Measurements from ENCODE around the gene SLAMF8.

Gene SLAMF8

DNA sequence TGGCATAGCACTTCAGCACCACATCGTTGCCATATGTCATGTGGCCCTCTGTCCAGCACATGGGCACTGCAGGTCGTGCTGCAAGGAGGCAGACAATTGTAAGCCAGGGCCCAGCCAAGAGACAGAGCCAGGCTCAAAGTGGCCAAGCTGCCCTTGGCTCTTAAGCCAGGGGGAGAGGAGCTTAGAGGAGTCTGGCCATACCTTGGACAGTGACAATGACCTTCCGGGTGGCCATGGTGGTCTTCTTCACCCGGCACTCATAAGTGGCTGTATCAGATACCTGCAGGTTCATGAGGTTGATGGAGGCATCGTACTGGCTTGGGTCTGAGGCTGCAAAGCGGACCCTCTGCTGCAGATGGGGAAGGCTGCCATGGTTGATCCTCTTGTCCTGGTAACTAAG lies 31.2 kb downstream of the SLAMF8 start:
- Histone ChIP-seq H3K27ac (ENCODE audit: low read length) (no peak overlapping the region), H3K9ac (ENCODE audit: low read length) (no peak overlapping the region), H3K36me3 (replicated peaks; ENCODE audit: low read depth, low read length) (no peaks in the 10 kb centered on the region), H3K4me3 (ENCODE audit: low read length) (no peak overlapping the region), H3K79me2 (ENCODE audit: low read length) (no peaks in the 10 kb centered on the region), H3K4me2 (ENCODE audit: low read length) (no peak overlapping the region), H4K20me1 (ENCODE audit: insufficient read depth, low read length) (no peaks in the 10 kb centered on the region), H3K4me1 (ENCODE audit: low read length) (no peaks in the 10 kb centered on the region), H3K9me3 (ENCODE audit: insufficient read depth, low read length) (no peaks in the 10 kb centered on the region), H3K27me3 (ENCODE audit: low read depth, low read length) (peaks cover 27% of the 10 kb centered on the region), H2AFZ (ENCODE audit: low read depth, low read length) (no peak overlapping the region)
- no peak for TF ChIP-seq EZH2phosphoT487 (IDR thresholded peaks at IDR 0.05; ENCODE audit: low read depth)
- TF ChIP-seq, protein P1, sequence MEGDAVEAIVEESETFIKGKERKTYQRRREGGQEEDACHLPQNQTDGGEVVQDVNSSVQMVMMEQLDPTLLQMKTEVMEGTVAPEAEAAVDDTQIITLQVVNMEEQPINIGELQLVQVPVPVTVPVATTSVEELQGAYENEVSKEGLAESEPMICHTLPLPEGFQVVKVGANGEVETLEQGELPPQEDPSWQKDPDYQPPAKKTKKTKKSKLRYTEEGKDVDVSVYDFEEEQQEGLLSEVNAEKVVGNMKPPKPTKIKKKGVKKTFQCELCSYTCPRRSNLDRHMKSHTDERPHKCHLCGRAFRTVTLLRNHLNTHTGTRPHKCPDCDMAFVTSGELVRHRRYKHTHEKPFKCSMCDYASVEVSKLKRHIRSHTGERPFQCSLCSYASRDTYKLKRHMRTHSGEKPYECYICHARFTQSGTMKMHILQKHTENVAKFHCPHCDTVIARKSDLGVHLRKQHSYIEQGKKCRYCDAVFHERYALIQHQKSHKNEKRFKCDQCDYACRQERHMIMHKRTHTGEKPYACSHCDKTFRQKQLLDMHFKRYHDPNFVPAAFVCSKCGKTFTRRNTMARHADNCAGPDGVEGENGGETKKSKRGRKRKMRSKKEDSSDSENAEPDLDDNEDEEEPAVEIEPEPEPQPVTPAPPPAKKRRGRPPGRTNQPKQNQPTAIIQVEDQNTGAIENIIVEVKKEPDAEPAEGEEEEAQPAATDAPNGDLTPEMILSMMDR (IDR thresholded peaks at IDR 0.05; ENCODE audit: low read depth, low read length) = no peak

- H4K20me1 ChIP-seq (ENCODE audit: insufficient read depth, low read length) = no peaks in the 10 kb centered on the region
- H3K79me2 ChIP-seq (ENCODE audit: low read length) = no peaks in the 10 kb centered on the region
- no peaks in the 10 kb centered on the region for H3K9me3 ChIP-seq (ENCODE audit: insufficient read depth, low read length)
- H3K27me3 ChIP-seq (ENCODE audit: low read depth, low read length) = peaks cover 22% of the 10 kb centered on the region
- H3K4me3 ChIP-seq (ENCODE audit: low read length) = no peak overlapping the region
- no peak overlapping the region for H2AFZ ChIP-seq (ENCODE audit: low read depth, low read length)
- no peak overlapping the region for H3K27ac ChIP-seq (ENCODE audit: low read length)
- no peaks in the 10 kb centered on the region for H3K4me1 ChIP-seq (ENCODE audit: low read length)
- H3K36me3 ChIP-seq (replicated peaks; ENCODE audit: low read depth, low read length) = no peaks in the 10 kb centered on the region
- H3K9ac ChIP-seq (ENCODE audit: low read length) = no peak overlapping the region
- TF ChIP-seq, protein P1 (IDR thresholded peaks at IDR 0.05; ENCODE audit: low read depth, low read length) = no peak
- TF ChIP-seq EZH2phosphoT487 (IDR thresholded peaks at IDR 0.05; ENCODE audit: low read depth) = no peak
- H3K4me2 ChIP-seq (ENCODE audit: low read length) = no peak overlapping the region
Measured at GRCh38 chr1:159859767-159860322, 33.2 kb downstream of the SLAMF8 start.

DNA sequence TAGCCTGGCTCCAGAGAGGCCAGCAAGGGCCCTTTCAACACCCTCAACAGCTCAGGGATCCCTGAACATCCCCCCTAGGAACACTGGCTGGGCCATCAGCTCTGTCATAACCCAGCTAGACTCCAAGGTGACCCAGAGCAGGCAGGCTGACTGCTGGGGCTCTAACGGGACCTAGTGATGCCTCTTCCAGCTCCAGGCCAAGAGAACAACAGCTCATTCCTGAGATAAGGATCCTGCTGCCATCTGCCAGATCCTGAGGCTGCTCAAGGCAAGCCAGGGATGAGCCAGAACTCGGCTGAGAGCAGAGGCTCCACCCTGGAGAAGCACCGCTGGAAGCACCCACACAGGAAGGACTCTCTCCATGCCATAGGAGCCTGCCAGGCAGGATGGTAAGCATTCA lies 33.8 kb downstream of the SLAMF8 start:
- Histone ChIP-seq H2AFZ (ENCODE audit: low read depth, low read length) (no peak overlapping the region), H3K27ac (ENCODE audit: low read length) (no peak overlapping the region), H3K4me1 (ENCODE audit: low read length) (no peaks in the 10 kb centered on the region), H3K79me2 (ENCODE audit: low read length) (no peaks in the 10 kb centered on the region), H4K20me1 (ENCODE audit: insufficient read depth, low read length) (no peaks in the 10 kb centered on the region), H3K4me3 (ENCODE audit: low read length) (no peak overlapping the region), H3K9me3 (ENCODE audit: insufficient read depth, low read length) (no peaks in the 10 kb centered on the region), H3K4me2 (ENCODE audit: low read length) (no peak overlapping the region), H3K27me3 (ENCODE audit: low read depth, low read length) (peaks cover 19% of the 10 kb centered on the region), H3K36me3 (replicated peaks; ENCODE audit: low read depth, low read length) (no peaks in the 10 kb centered on the region), H3K9ac (ENCODE audit: low read length) (no peak overlapping the region)
- TF ChIP-seq, protein P1 (IDR thresholded peaks at IDR 0.05; ENCODE audit: low read depth, low read length) = no peak
- TF ChIP-seq EZH2phosphoT487 (IDR thresholded peaks at IDR 0.05; ENCODE audit: low read depth) = no peak

DNA sequence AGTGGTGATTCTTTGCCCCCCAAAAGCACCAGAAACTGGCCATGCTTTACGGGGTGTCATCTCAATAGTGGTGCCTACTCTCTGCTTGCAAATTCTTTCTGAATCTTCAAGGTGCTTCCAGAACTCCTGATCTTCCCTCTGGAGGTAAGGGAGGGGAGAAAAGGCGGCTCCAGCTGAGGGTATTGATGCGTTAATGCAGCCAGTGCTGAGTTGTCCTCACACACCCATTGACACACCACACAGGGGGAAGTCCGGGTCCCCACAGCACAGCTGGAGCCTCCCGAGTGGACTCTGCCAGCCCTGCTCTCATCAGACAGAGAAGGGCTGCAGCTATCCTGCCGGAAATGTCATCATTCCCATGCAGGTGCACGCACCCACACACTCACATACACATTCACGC lies 34.5 kb downstream of the SLAMF8 start:
- H3K4me3 ChIP-seq (ENCODE audit: low read length) = no peak overlapping the region
- TF ChIP-seq EZH2phosphoT487 (IDR thresholded peaks at IDR 0.05; ENCODE audit: low read depth) = no peak
- TF ChIP-seq, protein P1 (IDR thresholded peaks at IDR 0.05; ENCODE audit: low read depth, low read length) = no peak
- H3K27me3 ChIP-seq (ENCODE audit: low read depth, low read length) = peaks cover 19% of the 10 kb centered on the region
- H3K36me3 ChIP-seq (replicated peaks; ENCODE audit: low read depth, low read length) = no peaks in the 10 kb centered on the region
- no peak overlapping the region for H3K9ac ChIP-seq (ENCODE audit: low read length)
- no peaks in the 10 kb centered on the region for H3K4me1 ChIP-seq (ENCODE audit: low read length)
- H3K27ac ChIP-seq (ENCODE audit: low read length) = no peak overlapping the region
- H3K4me2 ChIP-seq (ENCODE audit: low read length) = no peak overlapping the region
- no peak overlapping the region for H2AFZ ChIP-seq (ENCODE audit: low read depth, low read length)
- no peaks in the 10 kb centered on the region for H4K20me1 ChIP-seq (ENCODE audit: insufficient read depth, low read length)
- H3K9me3 ChIP-seq (ENCODE audit: insufficient read depth, low read length) = no peaks in the 10 kb centered on the region
- H3K79me2 ChIP-seq (ENCODE audit: low read length) = no peaks in the 10 kb centered on the region

Data from OCI-LY3 (cell line).